Lower lobe of right lung (tissue), 2 donors: Measurements from ENCODE around the gene QARS1. TPM values are rescaled to one million over a fixed set of nuclear protein-coding genes. Genes with fewer than 3 reads are reported as not detected.

Experiments used
- ATAC-seq, 2 donors: fragments of 200-7000 bp; cut with Tn5 transposase; one replicate each; pipeline ENCODE4 v1.9.1; 2020 to 2022; ENCODE audit warnings: mild to moderate bottlenecking in 2 of 2, moderate library complexity in 2 of 2
- DNase-seq: peaks from one replicate; pipeline ENCODE4 v3.0.0-alpha.2; 2020
- H3K27ac ChIP-seq: fragments of 200-600 bp; one replicate; pipeline ENCODE4 v1.8.0; 2022
- H3K27me3 ChIP-seq: fragments of 200-600 bp; one replicate; pipeline ENCODE4 v1.8.0; 2022; ENCODE audit warnings: low read depth
- H3K36me3 ChIP-seq: fragments of 200-600 bp; one replicate; pipeline ENCODE4 v1.8.0; 2022; ENCODE audit warnings: mild to moderate bottlenecking
- H3K4me1 ChIP-seq: fragments of 200-600 bp; one replicate; pipeline ENCODE4 v1.8.0; 2022
- H3K4me3 ChIP-seq: fragments of 200-600 bp; one replicate; pipeline ENCODE4 v1.8.0; 2022; ENCODE audit warnings: mild to moderate bottlenecking
- H3K9me3 ChIP-seq: fragments of 200-600 bp; one replicate; pipeline ENCODE4 v1.8.0; 2022
- intact Hi-C: fragments of 100-400 bp; cut with DNase I; formaldehyde crosslinking; loops from one replicate; pipeline ENCODE4 v1.11.0; 2022
- long read RNA-seq: library from polyadenylated mRNA; unstranded; transcript quantifications from one replicate; pipeline ENCODE4 v2.0.0, GENCODE V29; 2021
- total RNA-seq: library from RNA; stranded (reverse); fragmentation: NEBNext Ultra II Directional; extraction: Animal tissue kit (Norgen Biotek cat#: 25700); gene quantifications from one replicate; pipeline ENCODE4 v1.2.1, GENCODE V29; 2021
- TF ChIP-seq, protein P1 (sequence below): fragments of 200-600 bp; IDR thresholded peaks from one replicate; pipeline ENCODE4 v1.8.0; 2022; ENCODE audit warnings: antibody characterized with exemption, mild to moderate bottlenecking
- donor health status: DM: no; HTN: yes; CAD: no; lungs with severe emphysema.

QARS1 gene
- total RNA-seq = 198 TPM
- long read RNA-seq, transcript QARS-201 (24 exons, 2,827 nt) = major isoform, 90 of 147 reads
- long read RNA-seq, transcript QARS-209 (23 exons, 2,362 nt) = minor isoform, 7 of 147 reads
- long read RNA-seq, partial matches to known transcripts = 27 of 147 reads
- long read RNA-seq, other reads (novel, unspliced or antisense) = 22 of 147 reads

DNA sequence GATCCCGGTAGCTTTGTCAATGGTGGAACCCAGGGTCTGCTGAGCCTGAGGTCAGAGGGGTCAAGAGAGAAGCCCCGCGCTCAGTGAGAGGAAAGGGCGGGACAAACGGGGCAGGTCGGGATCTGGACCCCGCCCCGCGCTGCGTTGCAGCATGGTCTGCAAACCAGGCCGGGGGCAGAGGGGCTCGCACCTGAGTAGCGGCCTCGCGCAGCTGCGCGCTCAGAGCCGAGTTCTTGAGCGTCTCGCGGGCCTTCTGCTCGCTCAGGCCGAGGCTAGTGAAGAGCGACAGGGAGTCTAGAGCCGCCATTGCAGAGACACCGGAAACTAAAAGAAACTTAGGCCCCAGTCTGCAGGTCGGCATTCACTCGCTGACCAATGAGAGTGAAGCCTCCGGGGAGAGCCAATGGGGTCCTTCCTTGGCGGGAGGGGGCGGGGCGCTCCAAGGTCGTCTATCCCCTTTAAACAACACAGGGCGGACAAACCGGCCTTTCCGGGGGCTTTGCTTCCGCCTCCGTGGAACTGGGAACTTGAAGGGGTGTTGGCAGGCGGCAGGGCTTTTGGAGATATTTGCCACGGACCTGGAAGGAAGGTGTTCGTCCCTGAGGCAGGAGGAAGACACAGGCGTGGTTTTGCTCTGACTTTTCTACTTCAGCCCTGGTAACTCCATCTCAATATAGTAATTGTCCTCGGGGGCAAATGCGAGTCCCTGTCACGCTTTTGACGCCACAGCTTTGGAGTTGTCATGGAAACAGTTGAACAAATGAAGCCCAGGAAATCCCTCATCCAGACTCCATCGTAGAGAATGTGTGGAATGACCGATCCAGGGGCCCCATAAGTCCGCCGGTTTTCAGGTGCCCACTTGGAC lies at the start of gene QARS1:
QARS1 (minus strand) TSS at position 331 of the 865 bp plus-strand sequence; CDS start at position 307, 24 bp downstream.
- H3K9me3 ChIP-seq = no peaks in the 10 kb centered on the region
- peak; percentile 94 for DNase-seq
- TF ChIP-seq, protein P1, sequence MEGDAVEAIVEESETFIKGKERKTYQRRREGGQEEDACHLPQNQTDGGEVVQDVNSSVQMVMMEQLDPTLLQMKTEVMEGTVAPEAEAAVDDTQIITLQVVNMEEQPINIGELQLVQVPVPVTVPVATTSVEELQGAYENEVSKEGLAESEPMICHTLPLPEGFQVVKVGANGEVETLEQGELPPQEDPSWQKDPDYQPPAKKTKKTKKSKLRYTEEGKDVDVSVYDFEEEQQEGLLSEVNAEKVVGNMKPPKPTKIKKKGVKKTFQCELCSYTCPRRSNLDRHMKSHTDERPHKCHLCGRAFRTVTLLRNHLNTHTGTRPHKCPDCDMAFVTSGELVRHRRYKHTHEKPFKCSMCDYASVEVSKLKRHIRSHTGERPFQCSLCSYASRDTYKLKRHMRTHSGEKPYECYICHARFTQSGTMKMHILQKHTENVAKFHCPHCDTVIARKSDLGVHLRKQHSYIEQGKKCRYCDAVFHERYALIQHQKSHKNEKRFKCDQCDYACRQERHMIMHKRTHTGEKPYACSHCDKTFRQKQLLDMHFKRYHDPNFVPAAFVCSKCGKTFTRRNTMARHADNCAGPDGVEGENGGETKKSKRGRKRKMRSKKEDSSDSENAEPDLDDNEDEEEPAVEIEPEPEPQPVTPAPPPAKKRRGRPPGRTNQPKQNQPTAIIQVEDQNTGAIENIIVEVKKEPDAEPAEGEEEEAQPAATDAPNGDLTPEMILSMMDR = no peak
- peak within 1 kb of the TSS; percentile 92 for H3K27ac ChIP-seq
- H3K36me3 ChIP-seq = peaks cover 64% of the 10 kb centered on the region
- H3K4me1 ChIP-seq = peaks cover 27% of the 10 kb centered on the region
- peak; percentile 97 to 99 for ATAC-seq
- intact Hi-C loops = no loop called here
- H3K4me3 ChIP-seq = peak within 1 kb of the TSS; percentile 99
- no peaks in the 10 kb centered on the region for H3K27me3 ChIP-seq

DNA sequence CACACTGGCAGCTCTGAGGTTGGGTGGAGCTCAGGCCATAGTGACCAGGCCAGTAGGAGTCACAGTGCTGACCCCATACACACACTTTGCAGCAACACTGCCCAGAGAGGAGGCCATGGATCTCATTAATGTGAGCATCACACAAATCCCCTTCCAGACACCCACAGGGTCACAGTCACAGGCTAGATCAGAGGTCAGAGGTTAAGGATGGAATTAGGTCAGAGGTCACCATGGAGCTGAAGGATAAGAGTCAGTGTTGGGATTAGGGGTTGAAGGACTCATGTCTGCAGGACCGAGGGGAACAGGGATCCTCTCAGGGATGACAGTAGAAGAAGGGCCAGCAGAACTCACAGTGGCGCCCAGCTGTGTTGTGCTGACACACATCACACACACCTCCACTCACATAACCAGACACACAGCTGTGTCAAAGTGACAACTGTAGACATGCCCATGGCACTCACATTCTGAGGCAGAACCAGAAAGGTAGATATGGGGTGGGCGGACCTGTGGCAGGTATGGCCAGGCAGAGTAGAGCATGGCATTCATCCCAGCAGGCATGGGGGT lies 48.9 kb upstream of the QARS1 start:
- H3K4me3 ChIP-seq = no peak overlapping the region
- H3K27ac ChIP-seq = no peak overlapping the region
- intact Hi-C loops = no loop called here
- TF ChIP-seq, protein P1 = no peak
- DNase-seq (no peak), ATAC-seq (no peak)
- no peaks in the 10 kb centered on the region for H3K36me3 ChIP-seq
- no peaks in the 10 kb centered on the region for H3K9me3 ChIP-seq
- no peaks in the 10 kb centered on the region for H3K27me3 ChIP-seq
- H3K4me1 ChIP-seq = no peaks in the 10 kb centered on the region

DNA sequence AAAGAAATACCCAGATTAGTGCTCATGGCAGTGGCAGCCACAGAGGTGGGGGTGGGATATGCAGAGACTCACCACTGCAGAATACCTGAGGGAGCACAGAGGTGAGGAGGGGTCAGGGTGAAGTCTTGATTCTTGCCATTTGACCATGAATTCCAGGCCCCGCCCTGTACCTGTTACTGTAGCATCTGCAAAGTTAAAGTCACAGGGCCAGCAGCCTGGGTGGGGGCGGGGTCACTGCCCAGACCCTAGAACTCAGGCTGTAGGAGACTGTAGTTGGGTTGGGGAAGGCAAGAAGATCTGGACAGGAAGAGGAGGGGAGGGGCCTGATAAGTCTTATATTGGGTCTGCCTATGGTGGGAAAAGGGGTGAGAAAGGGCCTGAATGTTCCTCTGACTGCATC lies 47.1 kb upstream of the QARS1 start:
- DNase-seq (no peak), ATAC-seq (no peak)
- Histone ChIP-seq H3K27ac (no peak overlapping the region), H3K4me3 (no peak overlapping the region), H3K9me3 (no peaks in the 10 kb centered on the region), H3K36me3 (no peaks in the 10 kb centered on the region), H3K27me3 (no peaks in the 10 kb centered on the region), H3K4me1 (no peaks in the 10 kb centered on the region)
- TF ChIP-seq, protein P1 = no peak
- intact Hi-C loops = no loop called here

DNA sequence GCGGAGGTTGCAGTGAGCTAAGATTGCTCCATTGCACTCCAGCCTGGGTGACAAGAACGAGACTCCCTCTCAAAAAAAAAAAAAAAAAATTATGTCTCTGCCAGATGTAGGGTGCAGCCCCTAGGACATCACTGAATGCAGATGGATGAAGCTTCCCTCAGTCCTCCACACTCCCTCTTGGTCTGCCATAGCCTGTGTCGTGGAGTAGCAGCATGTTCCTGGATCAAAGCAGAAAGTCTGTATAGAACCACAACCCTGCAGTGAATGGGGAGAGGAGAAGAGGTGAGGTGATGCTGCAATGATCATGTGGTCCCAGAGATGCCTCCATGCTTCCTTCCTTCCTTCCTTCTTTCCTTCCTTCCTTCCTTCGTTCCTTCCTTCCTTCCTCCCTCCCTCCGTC lies 43.6 kb upstream of the QARS1 start:
- ATAC-seq = no peak
- Histone ChIP-seq H3K27ac (no peak overlapping the region), H3K9me3 (no peaks in the 10 kb centered on the region), H3K4me3 (no peak overlapping the region), H3K36me3 (no peaks in the 10 kb centered on the region), H3K4me1 (no peaks in the 10 kb centered on the region), H3K27me3 (no peaks in the 10 kb centered on the region)
- DNase-seq = no peak
- TF ChIP-seq, protein P1 = no peak
- intact Hi-C loops = no loop called here

DNA sequence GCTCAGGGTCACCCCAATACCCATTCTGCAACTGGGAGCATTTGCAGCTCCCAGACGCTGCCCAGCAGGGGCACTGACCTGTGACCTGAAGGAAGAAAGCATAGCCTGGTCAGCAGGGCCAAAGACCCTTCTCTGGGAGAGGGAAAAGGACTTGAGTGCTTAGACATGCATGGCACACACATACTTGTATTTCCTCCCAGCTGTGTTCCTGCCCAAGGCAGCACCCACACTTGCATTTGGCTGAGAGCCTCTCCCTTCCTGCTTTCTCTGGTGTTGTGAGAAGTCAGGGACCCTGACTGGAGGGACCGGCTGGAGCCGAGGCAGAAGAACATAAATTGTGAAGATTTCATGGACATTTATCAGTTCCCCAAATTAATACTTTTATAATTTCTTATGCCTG lies 35.5 kb upstream of the QARS1 start:
- Histone ChIP-seq H3K9me3 (no peaks in the 10 kb centered on the region), H3K27me3 (peaks cover 4% of the 10 kb centered on the region), H3K36me3 (no peaks in the 10 kb centered on the region), H3K4me3 (no peak overlapping the region), H3K4me1 (no peaks in the 10 kb centered on the region), H3K27ac (no peak overlapping the region)
- ATAC-seq = no peak
- DNase-seq = no peak
- intact Hi-C loops = no loop called here
- TF ChIP-seq, protein P1 = no peak
